Cardiac muscle cell (in vitro differentiated cells and primary cell): ENCODE data around the gene TMOD3. TPM values are rescaled to one million over a fixed set of nuclear protein-coding genes. Genes with fewer than 3 reads are reported as not detected.

Source experiments
- DNase-seq, 2 donors: peaks; one replicate each; pipeline versions ENCODE4 v3.0.0 to v3.0.0-alpha.2; 2010 to 2017; ENCODE audit warnings: low read depth in 1 of 2, low spot score in 1 of 2
- H3K27ac ChIP-seq: fragments of 200-600 bp; sonication (generic); 2 replicates; pipeline ENCODE4 v1.5.1; 2016
- H3K27me3 ChIP-seq: fragments of 200-600 bp; sonication (generic); 2 replicates; pipeline ENCODE4 v1.6.0; 2016; ENCODE audit warnings: control low read depth
- H3K36me3 ChIP-seq: fragments of 200-600 bp; sonication (generic); 2 replicates; pipeline ENCODE4 v1.5.1; 2016; ENCODE audit warnings: control low read depth
- H3K4me1 ChIP-seq: fragments of 200-600 bp; sonication (generic); 2 replicates; pipeline ENCODE4 v1.8.1; 2017; ENCODE audit warnings: low read depth, mild to moderate bottlenecking, mixed run types
- H3K4me3 ChIP-seq: fragments of 200-600 bp; sonication (generic); 2 replicates; pipeline ENCODE4 v1.5.1; 2016; ENCODE audit warnings: mild to moderate bottlenecking
- H3K9me3 ChIP-seq: fragments of 200-600 bp; sonication (generic); 2 replicates; pipeline ENCODE4 v1.5.1; 2017; ENCODE audit warnings: low read depth, mild to moderate bottlenecking, control low read depth
- polyA plus RNA-seq: library from polyadenylated mRNA; unstranded; fragments of >200 nt; fragmentation: Nextera tagmentation; extraction: Ambion mirVana; gene quantifications from 2 replicates; pipeline ENCODE4 v1.2.1, GENCODE V29; 2016
- total RNA-seq: library from RNA; depleted of rRNA; stranded (reverse); fragments of >200 nt; gene quantifications from 2 replicates; pipeline ENCODE4 v1.2.3, GENCODE V29; 2016
- TF ChIP-seq, protein P1 (sequence below): IDR thresholded peaks from 2 replicates; pipeline ENCODE4 v1.5.1; 2012; ENCODE audit warnings: low read depth, mild to moderate bottlenecking, low read length

TMOD3 gene
- total and polyA plus RNA-seq, 2 experiments from 2014 or later: 6.0 to 10.9 TPM

DNA sequence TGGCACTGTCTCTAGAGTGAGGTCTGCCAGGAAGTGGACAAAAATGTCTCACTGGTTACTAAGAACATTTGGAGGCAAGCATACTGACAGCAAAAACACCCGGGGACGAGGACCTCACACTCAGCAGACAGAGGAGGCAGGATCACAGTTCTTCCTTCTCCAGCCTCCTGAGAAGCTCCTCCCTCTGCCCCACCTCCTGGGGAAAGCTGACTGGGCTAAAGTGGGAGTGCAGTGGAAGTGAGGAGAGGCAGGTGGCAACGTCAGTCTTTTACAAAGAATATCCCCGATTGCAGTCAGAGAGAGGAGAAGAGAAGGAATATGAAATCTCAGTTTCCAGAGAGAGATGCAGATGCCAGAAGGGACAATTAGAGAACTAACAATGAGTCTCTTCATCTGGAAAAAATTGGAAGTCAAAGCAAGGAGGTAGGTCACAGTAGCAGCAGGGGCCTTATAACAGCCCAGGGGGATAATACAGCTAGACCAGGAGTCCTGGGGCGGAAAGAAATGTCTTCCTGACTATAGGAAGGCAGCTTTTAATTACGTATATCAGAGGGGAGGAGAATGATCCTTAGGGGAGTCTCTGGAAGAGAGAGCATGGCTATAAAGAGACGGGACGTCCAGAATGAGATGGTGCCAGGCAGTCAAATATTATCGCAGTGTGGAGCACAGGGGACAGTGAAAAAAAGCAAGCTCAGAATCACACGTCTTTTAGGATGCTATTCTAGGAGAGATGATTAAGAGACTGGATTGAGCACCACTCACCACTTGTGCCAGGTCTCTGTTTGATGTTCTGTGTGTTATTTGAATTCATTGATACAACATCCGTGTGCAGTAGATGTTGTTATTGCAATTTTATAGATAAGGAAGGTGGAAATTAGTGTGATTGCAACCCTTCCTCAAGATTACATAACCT, 95.0 kb downstream of the TMOD3 start:
- DNase-seq: peak in 1 of 2 donors; percentile 33
- H3K9me3 ChIP-seq: no peaks in the 10 kb centered on the region
- TF ChIP-seq, protein P1, sequence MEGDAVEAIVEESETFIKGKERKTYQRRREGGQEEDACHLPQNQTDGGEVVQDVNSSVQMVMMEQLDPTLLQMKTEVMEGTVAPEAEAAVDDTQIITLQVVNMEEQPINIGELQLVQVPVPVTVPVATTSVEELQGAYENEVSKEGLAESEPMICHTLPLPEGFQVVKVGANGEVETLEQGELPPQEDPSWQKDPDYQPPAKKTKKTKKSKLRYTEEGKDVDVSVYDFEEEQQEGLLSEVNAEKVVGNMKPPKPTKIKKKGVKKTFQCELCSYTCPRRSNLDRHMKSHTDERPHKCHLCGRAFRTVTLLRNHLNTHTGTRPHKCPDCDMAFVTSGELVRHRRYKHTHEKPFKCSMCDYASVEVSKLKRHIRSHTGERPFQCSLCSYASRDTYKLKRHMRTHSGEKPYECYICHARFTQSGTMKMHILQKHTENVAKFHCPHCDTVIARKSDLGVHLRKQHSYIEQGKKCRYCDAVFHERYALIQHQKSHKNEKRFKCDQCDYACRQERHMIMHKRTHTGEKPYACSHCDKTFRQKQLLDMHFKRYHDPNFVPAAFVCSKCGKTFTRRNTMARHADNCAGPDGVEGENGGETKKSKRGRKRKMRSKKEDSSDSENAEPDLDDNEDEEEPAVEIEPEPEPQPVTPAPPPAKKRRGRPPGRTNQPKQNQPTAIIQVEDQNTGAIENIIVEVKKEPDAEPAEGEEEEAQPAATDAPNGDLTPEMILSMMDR: no peak
- no peak overlapping the region for H3K4me3 ChIP-seq
- no peaks in the 10 kb centered on the region for H3K27me3 ChIP-seq
- H3K4me1 ChIP-seq: no peaks in the 10 kb centered on the region
- peaks cover 4% of the 10 kb centered on the region for H3K36me3 ChIP-seq
- H3K27ac ChIP-seq: no peak overlapping the region

DNA sequence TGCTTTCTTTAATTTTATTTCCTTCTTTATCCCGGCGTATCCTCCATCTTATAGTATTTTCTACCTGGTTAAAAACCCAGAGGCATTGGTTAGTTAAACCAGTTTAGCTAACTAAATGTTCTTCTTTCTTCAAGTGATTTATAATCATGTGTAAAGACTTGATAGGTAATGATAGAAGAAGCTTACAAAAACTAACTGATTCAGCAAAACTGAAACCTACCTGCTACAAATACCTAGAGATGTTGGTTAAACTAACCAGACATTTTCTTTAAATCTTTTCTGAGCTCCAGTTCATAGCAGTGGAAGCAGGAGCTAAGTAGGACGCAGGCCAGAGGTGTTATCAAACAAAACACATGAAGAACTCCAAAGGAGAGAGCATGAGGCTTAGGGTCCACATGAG, 97.4 kb downstream of the TMOD3 start:
- TF ChIP-seq, protein P1: no peak
- Histone ChIP-seq H3K9me3 (no peaks in the 10 kb centered on the region), H3K4me1 (no peaks in the 10 kb centered on the region), H3K4me3 (no peak overlapping the region), H3K27me3 (no peaks in the 10 kb centered on the region), H3K27ac (no peak overlapping the region), H3K36me3 (peaks cover 2% of the 10 kb centered on the region)
- no peak for DNase-seq

DNA sequence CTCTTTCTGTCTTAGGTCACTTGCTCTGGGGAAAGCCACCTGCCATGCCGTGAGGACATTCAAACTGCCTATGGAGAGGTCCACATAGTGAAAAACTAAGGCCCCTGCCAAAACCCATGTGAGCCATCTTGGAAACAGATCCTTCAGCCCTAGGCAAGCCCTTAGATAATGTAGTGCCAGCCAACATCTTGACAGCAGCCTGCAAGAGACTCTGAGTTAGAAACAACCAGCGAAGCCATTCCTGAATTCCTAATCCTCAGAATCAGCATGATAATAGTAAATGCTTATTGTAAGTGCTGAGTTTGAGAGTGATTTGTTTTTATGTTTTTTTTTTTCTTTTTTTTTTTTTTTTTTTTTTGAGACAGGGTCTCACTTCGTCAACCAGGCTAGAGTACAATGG, 101.6 kb downstream of the TMOD3 start:
- Histone ChIP-seq H3K9me3 (no peaks in the 10 kb centered on the region), H3K27ac (no peak overlapping the region), H3K4me3 (no peak overlapping the region), H3K36me3 (no peaks in the 10 kb centered on the region), H3K27me3 (no peaks in the 10 kb centered on the region), H3K4me1 (no peaks in the 10 kb centered on the region)
- TF ChIP-seq, protein P1: no peak
- no peak for DNase-seq

DNA sequence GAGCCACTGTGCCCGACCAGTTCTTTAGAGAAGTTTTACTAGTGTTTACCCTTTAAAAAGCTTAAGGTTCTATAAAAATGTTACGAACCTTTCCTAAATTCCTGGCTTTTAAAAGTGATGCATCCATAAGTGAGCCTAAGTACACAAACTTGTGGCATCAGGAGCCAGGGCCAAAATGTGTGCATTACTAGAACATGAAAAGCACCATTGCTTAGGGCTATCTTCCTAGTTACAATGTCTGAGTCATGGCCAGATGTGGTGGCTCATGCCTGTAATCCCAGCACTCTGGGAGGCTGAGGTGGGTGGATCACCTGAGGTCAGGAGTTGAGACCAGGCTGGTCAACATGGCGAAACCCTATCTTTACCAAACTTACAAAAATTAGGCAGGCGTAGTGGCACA, 102.2 kb downstream of the TMOD3 start:
- TF ChIP-seq, protein P1: no peak
- DNase-seq: no peak
- Histone ChIP-seq H3K4me3 (no peak overlapping the region), H3K27ac (no peak overlapping the region), H3K27me3 (no peaks in the 10 kb centered on the region), H3K36me3 (no peaks in the 10 kb centered on the region), H3K9me3 (no peaks in the 10 kb centered on the region), H3K4me1 (no peaks in the 10 kb centered on the region)

DNA sequence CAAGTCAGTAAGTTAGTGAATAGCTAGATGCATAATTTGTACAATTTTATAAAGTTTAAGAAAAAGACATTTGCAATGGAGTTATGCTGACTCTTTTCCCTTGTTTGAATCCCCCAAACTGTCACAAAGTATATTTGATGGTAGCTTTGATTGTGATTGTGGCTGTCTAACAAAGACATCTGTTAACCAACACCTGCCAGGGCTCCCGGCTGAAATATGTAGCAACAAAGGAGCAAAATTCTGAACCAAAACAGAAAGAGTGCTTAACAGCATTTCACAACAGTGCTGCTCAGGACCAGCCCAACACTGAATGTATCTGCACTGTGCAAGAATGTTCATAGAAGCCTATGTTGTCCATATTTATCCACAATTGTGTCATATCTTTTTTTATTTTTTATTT, 102.7 kb downstream of the TMOD3 start:
- Histone ChIP-seq H3K4me1 (no peaks in the 10 kb centered on the region), H3K27me3 (no peaks in the 10 kb centered on the region), H3K27ac (no peak overlapping the region)

More for the DNA sequence above, 102.7 kb downstream of the TMOD3 start:
- H3K9me3 ChIP-seq: no peaks in the 10 kb centered on the region
- no peak for DNase-seq
- H3K4me3 ChIP-seq: no peak overlapping the region
- TF ChIP-seq, protein P1: no peak
- H3K36me3 ChIP-seq: peaks cover under 1% of the 10 kb centered on the region
